CD4-positive, alpha-beta T cell treated with Interleukin-15 for 1 hour (primary cell): ENCODE measurements around the gene GPC5.

ENCODE experiments used
- DNase-seq: peaks from one replicate; pipeline ENCODE4 v3.0.0-alpha.2; 2020

Gene GPC5

DNA sequence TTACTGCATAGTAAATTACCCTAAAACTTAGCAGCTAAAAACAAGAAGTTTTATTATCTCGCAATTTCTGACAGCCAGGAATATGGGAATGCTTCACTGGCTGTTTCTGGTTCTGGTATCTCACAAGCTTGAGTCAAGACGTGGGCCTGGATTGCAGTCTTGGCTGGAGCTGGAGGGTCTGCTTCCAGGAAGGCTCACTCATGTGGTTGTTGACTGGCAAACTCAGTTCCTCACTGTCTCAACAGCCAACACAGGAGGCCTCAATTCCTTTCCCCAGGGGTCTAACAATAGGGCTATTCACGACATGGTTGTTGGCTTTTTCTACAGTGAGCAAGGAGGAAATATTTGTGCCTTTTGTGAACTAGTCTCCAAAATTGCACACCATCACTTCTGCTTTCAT lies 146.3 kb downstream of the GPC5 start:
- no peak for DNase-seq

DNA sequence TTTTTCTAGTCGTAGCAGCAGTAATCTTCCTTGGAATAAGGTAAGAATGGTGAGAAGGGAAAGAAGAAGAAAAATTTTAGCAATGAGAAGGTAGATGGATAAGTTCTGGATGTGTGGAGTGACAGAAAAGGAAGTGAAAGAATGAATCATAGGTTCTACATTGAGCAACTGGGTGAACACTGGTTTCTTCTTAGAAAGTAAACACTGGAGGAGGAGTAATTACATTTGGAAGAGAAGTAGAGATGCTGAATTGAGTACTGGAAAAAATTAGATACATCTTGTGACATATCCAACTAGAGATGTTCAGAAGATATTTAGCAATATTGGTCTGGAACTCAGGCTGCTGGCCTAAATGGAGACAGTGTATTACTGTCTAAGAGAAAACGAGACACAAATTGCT lies 148.5 kb downstream of the GPC5 start:
- no peak for DNase-seq

DNA sequence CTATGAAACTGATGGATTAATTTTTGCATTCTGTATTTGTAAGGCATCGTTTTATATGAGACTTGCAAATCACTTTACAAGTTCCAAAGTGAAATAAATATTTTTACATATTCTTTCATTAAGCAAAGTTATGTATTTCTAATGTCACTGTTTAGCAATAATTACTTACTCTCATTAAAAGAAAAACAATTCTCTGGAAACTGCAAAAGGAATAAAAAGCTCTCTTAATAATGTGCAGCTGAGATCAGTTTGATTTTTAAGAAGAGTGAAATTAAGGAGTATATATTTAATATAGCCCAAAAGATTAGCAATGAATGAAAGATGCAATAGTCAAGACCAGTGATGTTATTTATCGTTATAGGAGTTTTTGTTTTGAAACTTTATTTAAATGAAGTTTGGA lies 155.2 kb downstream of the GPC5 start:
- DNase-seq: no peak

DNA sequence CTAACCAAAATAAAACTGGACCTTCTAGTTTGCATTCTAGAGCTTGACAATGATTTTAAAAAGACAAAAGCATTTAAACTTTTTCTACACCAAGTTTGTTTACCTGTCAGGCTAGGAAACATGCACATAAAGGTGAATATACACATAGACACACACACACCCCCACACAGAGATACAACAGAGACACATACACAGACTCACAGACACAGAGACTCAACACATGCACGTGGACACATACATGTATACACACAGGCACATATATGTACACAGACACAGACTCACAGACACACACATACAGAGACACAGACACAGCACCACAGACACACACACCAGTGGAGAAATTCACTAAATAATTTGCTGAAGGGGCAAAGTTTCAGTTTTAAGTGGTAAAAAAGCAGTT lies 155.7 kb downstream of the GPC5 start:
- DNase-seq: no peak

DNA sequence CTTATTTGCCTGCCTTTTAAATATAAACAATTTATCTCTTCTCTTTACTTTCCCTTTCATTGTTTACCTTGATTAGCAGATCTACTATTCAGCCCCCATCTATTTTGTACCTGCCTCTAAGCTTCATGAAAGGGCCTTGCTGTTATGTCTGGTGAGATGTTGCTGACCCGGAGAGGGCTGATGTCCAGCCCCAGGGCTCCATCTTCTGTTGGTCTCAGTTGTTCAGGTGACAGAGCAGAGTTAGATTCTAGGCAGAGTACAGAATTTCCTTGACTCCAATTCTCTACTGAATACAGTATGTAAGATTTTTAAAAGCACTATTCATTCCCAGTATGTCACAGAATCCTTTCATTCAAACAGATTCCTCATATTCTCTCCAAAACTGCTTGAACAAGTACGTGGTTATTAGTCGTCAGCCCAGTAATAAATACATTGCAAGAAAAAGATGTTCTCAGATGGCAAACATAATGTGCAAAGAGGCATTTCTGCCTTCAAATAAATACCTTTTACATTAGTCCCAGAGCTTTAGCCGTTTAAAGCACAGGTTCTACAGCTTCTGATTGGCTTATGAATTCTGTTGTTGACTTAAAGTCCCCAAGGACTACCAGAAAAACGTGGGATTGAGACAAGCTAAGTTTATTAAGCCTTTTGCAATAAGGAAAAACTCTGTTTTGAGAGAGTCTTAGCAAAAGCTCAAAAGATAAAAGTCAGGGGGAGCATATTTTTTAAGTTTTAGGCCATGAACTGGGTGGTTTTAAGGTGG lies 159.1 kb downstream of the GPC5 start:
- no peak for DNase-seq

DNA sequence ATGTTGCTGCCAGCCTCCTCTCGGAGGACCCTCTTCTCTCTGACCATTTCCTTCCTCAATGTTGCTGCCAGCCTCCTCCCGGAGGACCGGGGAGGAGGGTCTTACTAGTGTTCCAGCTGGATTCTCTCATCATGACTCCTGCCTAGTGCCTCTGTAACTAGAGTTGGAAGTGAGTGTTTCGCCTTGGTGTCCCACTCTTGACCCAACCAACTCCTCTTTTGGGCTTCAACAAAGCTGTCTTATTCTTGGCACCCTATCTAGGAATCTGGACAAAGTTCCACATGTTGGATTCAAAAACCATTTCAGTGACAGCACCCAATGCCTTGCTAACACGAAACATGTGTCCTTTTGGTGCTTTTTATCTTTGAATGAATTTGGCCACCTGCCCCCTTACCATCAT lies 165.4 kb downstream of the GPC5 start:
- no peak for DNase-seq

DNA sequence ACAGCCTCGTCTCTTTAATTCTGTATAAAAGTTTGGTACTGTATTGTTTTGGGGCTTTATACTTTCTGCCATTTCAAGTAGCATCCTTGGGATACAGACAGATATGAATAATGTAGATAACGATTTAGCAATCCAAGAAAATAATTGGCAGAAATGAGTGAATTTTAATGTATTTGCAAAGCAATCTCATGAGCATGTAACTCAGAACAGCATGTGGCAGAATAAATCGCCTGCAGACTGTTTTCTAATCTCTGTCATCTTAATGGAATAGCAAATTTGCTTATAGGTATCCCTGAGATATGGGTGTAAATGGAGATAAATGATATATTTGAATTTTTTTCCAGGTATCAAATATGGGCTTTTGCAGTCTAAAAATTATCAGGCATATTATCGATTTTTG lies 166.0 kb downstream of the GPC5 start:
- DNase-seq: no peak

DNA sequence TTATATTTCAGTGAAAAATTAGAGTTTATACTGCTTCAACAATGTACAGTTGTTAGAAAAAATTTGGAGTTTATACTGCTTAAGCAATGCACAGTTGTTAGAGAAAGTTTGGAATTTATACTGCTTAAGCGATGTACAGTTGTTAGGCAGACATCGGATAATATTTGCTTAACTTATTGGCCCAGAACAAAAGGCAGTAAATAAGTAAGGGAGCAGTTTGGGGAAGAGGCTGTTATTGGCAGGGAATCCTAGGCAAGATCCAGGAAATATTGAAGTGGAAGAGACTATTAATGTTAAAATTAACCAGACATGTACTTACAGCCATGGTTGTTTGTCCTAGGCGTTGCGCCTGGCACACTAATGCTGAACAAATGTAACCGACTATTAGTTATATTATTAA lies 166.9 kb downstream of the GPC5 start:
- DNase-seq: no peak

DNA sequence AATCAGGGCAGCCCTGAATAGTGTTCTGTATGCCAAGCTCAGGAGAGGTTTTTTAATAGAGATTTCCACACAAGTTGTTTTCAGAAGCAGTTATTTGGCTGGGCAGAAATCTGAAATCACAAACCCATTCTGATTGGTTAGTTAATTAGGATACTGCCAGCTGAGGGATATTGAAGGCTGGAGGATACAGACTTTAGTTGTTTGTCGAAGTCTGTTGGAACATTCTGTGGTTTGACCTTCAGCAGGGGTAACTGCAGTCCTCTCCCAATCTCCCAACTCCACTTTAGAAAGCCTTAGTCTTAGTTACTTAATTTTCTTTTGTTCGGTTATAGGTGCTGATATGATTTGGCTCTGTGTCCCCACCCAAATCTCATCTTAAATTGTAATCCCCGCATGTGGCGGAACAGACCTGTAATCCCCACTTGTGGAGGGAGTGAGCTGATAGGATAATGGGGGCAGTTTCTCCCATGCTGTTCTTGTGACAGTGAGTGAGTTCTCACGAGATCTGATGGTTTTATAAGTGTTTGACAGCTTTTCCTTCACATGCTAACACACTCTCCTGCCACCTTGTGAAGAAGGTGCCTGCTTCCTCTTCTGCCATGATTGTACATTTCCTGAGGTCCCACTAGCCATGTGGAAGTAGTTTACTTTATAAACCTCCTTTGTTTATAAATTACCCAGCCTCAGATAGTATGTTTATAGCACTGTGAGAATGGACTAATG lies 169.2 kb downstream of the GPC5 start:
- DNase-seq: no peak

DNA sequence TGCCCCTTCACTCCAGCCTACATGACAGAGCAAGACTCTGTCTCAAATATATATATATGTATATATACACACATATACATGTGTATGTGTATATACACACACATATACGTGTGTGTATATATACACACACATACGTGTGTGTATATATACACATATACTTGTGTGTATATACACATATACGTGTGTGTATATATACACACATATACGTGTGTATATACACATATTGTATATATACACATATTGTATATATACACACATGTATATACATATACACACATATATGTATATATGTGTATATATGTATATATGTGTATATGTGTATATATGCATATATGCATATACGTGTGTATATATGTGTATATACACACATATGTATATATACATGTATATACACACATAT lies 173.3 kb downstream of the GPC5 start:
- DNase-seq: no peak

DNA sequence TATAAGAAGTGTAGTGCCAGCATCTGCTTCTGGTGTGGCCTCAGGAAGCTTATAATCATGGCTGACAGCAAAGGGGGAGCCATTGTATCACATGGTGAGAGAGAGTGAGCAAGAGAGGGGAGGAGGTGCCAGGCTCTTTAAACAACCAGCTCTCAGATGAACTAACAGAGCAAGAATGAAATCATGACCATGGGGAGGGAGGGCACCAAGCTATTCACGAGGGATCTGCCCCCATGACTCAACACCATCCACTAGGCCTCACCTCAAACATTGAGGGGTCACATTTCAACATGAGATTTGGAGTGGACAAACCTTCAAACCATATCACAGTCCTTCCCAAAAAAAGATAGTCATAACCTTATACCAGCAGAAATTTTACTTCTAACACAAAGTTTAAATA lies 174.0 kb downstream of the GPC5 start:
- no peak for DNase-seq

DNA sequence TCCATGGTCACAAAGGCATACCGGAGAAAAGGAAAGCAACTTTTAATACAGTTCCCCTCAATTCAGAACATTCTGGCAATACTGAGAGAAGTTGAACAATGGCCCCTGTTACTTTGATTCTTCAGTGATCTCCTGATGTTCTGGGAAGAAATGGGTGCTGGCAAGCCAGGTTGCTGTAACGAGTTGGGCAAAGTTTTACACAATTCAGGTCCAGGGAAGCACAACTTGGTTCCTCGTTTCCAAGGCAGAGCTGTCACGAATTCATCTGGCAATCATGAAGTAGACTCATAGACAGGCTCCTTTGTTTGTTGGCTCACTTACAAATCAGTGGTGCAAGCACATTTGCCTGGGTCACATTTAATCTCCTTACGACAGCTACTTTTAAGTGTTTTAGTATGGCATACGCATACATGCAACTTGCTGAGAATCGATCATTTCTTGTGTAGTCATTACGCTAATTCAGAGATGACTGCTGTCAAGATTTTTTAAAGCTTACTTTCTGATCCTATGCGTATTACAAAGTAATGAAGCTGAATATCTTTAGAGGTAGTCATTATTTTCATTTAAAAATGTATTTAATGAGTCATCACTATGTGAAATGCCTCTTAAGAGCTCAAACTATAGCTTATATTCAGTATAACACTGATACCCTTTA lies 174.7 kb downstream of the GPC5 start:
- DNase-seq: no peak

DNA sequence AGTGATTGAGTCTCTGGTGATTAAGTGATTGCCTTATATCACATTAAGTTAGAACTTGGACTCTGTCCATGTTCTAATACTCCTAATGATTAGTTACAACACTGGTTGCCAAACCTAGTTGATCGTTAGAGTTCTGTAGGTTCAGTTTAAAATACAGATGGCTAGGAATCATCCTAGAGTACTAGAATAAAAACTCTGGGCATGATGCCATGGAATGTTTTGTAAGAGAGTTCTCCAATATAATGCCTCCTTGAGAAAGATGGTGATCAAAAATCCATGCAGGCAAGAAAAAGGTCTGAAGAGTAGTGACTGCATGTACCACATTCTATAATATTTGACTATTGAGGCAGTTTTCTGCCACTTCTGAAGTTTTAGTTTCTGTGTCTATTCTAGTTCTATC lies 176.3 kb downstream of the GPC5 start:
- DNase-seq: no peak

DNA sequence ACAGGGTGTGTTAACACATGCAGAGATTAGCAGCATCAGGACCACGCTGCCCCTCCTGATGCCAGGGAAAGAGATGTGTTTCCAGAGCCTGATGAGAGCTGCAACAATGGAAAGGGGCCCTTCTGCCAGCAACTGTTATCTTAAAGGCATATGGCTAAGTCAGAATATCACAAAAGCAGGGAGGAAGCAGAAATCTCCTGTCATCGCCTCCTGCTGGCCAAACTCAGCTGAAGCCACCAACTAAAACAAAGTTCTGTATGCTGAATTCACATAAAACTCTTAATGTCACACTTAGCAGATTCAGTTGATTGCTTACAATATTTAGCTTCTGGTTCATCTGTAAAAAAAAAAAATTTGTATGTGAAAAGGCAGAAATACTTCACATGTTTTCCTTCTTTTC lies 178.2 kb downstream of the GPC5 start:
- no peak for DNase-seq

DNA sequence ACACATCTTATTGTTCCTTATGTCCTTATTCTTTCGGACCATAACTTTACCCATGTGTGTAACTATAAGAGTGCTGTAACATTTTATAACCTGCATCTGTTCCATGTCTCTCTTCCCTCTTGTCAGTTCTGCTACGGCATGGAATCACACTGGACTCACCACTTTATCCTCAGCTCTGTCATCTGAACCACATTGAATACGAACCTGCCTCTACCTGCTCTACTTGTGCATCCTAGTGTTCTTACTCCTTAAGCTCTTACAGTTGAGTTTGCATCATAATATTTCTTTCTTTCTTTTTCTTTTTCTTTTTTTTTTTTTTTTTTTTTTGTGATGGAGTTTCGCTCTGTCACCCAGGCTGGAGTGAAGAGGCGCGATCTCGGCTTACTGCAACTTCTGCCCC lies 180.9 kb downstream of the GPC5 start:
- DNase-seq: no peak

DNA sequence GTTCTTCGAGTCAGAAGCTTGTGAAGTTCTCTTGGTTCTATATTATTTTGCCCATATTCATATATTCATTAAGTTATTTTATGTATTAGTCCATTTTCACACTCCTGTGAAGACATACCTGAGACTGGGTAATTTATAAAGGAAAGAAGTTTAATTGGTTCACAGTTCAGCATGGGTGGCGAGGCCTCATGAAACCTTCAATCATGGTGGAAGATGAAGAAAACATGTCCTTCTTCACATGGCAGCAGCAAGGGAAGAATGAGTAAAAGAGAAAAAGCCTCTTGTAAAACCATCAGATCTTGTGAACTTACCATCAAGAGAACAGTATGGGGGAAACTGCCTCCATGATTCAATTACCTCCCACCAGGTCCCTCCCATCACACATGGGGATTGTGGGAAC lies 182.3 kb downstream of the GPC5 start:
- no peak for DNase-seq

DNA sequence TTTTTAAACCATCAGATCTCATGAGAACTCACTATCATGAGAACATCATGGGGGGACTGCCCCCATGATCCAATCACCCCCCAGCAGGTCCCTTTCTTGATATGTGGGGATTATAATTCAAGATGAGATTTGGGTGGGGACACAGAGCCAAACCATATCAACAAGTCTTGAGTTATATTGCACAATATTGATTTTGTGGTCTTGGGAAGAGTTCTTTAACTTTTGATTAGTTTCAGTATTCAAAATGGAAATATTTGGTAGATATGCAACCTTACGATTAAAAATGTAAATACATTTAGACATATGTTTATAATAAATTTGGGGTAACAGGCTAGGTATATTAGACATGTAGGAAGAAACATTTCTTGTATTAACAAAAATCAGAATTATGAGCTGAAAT lies 188.2 kb downstream of the GPC5 start:
- no peak for DNase-seq

DNA sequence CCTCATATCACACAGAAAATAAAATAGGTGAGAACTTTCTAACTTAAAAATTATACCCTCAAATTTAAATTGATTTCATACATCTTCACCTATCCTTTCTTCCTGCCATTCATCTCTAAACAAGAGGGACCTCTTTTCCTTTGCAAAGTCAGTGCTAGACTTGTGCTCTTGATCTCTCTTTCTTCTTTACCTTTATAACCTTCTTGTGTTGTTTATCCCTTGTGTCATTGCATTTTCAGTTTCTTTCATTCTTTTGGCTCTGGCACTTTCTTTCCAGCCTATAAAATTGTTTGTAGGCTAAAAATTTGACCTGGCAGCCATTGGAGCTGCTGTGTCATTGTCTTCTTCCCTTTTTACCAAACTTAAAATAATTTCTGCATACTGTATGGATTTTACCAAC lies 190.1 kb downstream of the GPC5 start:
- no peak for DNase-seq

DNA sequence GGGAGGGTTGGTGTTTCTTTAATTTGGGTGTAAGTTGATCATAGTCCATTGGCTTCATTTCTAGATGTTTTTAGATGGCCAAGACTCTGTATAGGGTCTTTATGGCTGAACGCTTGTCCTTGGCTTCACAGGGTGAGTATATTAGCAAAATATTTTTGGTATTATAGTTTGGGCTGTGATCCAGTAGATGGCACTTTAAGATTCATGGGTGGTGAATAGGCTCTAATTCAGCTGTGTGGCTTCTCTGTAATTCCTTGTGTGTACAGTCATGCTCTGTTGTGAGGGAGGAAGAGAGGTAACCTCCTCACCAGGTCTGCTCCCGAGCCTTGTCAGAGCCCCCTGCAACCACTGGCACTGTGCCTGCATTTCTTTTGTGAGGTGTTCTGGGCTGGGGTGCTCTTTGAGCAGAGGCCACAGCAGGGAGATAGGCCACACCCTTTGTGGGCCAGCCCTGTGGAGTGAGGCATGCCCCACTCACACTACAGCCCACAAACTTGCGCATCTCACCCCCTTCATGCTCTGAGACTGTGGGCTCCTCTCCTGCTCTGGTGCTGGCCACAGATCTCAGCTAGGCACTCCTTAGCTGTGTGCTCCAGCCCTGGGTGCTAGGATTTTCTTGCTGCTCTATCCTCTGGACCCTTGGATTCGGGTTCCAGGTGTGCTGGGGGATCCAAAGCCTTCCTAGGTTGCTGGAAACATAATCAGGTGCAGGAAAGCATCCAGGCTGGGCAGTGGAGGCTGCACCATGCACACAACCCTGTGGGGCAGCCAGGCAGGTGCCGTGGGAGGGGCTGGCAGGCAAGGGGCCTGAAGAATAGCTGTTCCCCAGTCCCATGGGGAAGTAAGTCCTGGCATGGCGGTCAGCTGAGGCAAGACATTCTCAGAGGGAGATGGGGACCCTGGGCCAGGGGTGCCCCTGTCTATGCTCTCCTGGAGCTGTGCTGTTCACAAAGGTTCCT lies 193.9 kb downstream of the GPC5 start:
- no peak for DNase-seq

DNA sequence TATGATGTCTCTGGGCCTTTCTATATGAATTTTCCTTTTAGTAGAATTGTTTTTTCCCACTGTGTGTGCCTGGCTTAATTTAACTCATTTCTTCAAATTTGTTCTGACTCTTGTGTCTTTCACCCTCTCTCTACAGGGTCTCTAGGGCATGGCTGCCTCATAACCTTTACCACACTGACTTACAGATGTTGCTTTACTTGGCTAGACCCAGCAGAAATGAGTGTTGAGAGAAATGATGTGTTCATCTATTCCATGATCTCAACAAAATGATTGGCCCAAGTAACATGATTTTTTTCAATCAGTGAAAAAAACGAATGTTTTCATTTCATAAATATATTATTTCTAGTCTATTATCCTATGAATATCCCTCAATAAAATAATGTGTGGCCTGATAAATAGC lies 195.0 kb downstream of the GPC5 start:
- no peak for DNase-seq

DNA sequence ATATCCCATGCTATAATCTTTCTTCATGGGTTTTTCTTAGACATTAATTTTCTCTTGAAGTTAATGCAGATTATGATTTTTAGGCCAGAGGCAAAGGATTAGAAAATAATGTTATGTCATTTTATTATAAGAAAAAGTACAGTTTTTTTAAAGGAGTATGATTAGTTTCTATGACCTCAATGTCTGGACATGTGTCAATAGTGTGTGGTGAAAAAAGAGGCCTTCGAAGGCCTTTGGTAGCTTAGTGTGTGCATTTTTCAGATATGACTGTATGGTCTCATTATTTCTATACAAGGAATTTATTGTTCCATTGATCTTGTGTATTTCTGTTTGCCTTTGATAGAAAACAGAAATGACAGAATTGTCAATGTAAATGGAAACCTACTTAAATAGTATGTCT lies 195.6 kb downstream of the GPC5 start:
- no peak for DNase-seq

DNA sequence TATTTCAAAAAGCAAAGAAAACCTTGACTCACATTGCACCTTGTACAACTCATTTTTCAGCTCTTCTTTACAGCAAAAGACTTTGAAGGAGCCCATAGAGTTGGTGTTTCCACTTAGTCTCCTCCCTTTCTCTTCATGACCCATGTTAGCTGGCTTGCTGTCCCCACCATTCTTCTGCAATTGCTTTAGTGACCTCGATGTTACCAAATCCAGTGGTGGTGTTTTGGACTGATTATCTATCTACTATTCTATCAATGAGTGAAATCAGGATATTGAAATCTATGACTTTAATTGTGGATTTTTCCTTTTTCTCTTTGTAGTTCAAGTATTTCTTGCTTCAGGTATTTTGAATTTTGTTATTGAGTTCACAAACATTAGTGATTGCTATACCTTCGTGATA lies 197.3 kb downstream of the GPC5 start:
- no peak for DNase-seq

DNA sequence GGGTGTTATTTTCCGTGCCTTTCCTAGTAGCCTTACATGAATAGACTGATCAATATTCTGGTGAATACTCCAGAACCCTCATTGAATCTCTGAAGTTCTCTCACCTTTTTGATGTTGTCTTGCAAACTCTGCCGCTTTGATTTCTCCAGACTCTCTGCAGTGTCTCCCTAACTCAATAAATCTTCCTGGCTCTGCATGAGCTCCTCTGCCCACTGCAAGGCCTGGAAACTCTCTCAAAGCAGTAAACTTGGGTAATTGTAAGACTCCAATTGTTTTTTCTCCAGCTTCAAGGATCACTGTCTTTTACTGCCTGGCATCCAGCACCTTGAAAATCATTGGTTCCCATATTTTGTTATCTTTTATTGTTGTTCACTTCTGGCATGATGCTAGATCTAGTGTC lies 198.4 kb downstream of the GPC5 start:
- no peak for DNase-seq
